NCI-H2171 (cell line): ENCODE measurements around the gene MNAT1.
"Not testable (repeated sequence)": the region's sequence is repeated elsewhere in the genome, so short reads cannot be mapped to it uniquely, and the experiment has no call there.

Experiments
- DNase-seq: peaks from one replicate; lab custom pipeline; 2025; lab: John Stamatoyannopoulos, UW

Gene MNAT1

DNA sequence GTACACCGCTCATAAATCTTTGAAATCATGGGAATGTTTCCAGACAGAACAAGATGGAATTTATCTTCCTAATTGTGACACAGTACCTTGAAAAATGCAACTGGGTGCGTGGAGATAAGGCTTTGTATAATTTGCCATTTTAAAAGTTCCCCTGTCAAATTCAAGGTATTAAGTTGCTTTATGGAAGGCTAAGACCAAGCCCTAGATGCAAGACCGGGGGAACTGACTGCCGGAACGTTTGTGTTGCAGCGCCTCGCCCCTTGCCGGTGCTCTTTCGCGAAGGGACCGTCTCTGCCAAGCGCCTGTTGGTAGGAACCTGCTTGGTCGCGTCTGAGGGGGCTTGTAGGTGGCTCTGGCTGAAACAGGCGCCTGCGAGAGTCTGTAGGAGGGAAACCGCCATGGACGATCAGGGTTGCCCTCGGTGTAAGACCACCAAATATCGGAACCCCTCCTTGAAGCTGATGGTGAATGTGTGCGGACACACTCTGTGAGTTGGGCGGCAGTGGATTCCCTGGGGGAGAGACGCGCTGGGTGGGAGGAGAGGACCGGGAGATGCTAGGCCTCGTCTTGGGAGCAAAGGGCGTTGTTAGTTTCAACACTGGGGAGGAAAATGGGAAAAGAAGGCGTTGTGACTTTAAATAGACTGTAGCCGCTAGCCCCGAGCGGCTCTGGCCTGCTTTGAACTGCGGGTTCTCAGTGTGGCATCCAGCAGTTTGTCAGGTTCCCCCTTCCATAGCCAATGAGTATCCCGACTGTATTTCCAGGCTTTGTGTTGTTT, at the start of gene MNAT1:
Gene MNAT1 (plus strand): TSS at position 297 of the 778 bp plus-strand sequence. CDS start 102 bp downstream, at position 399.
- peak; percentile 87 for DNase-seq

DNA sequence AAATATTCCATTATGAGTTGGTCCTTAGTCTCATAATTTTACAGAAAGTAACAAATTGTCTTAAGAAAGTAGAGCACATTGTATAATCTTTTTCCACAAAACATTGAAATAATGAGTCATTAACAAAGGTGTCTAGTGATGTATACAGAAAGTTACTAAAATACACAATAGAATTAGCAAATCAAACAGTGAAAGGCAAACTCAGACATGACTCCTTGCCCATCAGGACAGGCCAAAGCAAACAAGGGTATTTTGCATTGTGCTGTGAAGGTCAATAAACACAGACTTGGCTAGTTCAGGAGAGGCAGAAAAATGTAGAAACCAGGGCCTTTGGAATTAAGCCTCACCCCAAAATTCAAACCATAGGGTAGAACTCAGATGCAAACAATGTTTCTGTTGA, 47.7 kb upstream of the MNAT1 start:
- DNase-seq = no peak

DNA sequence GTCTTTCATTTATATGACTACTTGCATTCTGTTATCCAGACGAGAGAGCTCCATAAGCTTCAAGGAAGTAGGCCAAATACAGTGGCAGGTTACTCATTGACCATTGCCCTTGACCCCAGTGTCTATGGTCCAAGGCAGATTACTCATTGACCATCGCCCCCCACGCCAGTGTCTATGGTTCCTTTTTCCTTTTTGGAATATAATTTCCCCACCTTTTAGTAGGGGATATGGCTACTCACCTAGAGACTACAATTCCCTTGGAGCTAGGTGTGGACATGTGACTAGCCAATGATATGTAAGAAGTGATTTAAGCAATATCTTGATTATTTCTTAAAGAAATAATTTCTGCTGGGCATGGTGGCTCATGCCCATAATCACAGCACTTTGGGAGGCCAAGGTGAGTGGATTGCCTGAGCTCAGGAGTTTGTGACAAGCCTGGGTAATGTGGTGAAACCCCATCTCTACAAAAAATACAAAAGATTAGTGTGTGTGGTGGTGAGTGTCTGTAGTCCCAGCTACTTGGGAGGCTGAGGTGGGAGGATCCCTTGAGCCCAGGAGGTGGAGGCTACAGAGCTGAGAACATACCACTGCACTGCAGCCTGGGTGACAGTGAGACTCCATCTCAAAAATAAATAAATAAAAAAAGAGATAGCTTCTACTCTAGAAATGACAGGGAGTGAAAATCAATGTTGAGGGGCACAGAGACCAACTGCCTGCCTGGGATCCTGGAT, 43.0 kb upstream of the MNAT1 start:
- DNase-seq = no peak

DNA sequence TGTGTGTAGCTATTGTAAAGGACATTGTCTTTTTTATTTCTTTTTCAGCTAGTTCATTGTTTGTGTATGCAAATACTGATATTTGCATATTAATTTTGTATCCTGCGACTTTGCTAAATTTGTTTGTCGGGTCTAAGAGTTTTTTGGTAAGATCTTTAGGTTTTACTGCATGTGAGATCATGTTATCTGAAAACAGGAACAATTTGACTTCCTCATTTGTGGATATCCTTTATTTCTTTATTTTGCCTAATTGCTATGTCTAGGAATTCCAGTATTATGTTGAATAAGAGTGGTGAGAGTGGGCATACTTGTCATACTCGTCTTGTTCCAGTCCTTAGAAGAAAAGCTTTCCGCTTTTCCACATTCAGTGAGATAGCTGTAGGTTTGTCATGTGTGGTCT, 39.2 kb upstream of the MNAT1 start:
- DNase-seq = no peak

DNA sequence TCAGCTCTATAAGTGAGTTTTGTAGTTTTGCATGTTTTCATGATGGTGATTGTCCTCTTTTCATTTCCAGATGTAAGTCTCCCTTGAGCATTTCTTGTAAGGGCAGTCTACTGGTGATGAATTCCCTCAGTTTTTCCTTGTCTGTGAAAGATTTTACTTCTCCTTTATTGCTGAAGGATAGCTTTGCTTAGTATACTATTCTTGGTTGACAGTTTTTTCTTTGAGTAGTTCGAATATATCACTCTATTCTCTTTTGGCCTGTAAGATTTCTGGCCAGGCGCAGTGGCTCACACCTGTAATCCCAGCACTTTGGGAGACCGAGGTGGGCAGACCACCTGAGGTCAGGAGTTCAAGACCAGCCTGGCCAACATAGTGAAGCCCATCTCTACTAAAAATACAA, 34.0 kb upstream of the MNAT1 start:
- no peak for DNase-seq

DNA sequence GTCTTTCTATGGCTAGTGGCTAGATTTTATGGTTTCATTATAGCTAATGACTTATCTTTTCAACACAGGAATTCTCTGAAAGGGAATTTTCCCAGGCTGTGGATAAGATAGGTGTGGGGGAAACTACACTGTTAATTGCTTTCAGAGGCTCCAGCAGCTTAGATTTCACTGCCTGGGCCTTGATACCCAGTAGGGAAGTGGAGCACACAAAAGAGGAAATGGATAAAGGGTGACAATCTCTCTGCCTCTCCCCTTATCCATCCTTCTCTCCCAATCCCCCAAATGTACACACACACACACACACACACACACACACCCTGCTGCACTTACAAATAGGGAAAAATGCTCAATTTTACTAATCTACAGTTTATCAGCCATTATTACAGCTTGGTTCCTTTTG, 29.5 kb upstream of the MNAT1 start:
- no peak for DNase-seq

DNA sequence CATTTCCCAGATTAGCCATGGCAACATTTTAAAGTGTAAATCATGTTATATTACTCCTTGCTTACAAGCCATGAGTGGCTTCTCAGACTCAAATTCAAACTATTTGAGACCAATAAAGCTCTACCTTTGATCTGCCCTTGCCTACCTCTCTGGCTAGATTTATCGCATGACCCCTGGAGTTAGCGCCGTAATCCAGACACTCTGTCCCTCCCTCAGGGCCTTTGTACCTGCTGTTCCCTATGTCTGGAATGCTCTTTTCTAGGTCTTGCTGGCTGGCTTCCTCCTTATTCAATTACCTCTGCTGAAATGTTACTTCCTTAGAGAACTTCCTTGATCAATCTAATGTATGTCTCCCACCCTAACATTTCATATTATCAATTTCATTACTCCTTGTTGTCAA, 26.7 kb upstream of the MNAT1 start:
- DNase-seq = no peak

DNA sequence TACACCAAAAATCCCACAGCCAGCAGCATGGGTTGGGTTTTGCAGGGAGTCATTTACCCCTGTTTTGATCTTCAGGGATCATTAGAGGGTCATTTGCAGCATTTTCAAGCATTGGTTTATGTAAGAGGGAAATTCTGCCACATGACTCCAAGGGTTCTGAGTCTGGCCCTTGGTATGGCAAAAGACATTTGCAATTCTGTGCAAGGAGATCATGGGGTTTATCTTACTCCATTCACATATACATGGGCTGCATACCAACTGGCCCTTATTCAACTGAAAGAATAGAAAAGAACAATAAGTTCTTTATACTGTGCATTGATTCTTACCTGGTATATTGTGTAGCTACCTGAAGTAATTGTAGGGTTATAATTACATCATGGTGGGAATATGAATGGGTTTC, 24.1 kb upstream of the MNAT1 start:
- no peak for DNase-seq

DNA sequence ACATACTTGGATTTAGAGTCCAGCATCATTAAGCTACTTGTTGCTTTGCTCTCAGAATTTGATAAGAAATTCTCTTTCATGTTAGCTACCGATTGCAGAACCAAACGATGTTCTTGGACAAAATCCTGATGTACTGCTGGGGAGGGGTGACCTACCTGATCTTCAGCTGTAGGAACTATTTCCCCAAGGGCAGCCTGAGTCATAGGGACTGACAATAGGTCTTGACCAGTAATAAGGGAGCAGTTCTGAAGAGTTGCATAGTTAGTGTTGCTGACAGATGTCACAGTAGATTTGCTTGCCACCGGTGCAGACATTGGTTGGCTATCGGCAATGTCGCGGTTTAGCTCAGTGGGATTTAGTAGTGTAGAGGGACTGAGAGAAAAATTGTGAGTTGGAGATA, 21.0 kb upstream of the MNAT1 start:
- no peak for DNase-seq

DNA sequence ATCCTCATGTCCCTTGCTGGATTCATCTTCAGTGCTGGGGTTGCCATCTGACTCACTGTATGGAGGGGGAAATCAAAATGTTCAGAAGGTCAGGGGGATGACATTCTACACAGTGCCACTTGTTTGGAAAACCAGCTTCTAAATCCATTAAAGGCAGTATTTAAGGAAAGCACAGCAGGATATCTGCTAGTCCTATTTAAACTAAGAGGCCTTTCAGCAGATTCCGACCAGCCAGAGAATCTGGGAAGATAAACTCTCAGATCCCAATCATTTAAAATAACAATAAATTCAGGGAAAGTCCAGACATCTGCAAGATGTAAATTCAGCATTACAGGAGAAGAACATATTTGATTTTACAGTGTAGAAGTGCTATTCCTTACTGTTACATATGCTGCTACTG, 14.2 kb upstream of the MNAT1 start:
- no peak for DNase-seq

DNA sequence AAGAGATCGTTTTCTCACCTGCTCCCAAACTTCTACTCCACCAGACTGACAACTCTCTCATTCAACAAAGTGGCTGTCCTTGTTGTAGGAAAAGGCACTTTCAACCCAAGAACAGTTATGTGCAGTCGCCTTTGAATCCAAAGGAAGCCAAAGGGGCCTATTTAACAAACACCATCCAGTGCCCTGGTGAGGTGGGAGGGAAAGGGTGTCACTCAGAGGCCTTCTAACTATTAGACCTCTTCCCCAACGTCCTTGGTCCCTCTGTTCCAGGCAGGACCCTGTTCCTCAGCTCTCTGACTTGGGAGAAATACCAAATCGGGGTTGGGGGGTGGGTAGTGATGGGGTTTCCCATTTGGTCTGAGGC, 13.6 kb upstream of the MNAT1 start:
- no peak for DNase-seq

DNA sequence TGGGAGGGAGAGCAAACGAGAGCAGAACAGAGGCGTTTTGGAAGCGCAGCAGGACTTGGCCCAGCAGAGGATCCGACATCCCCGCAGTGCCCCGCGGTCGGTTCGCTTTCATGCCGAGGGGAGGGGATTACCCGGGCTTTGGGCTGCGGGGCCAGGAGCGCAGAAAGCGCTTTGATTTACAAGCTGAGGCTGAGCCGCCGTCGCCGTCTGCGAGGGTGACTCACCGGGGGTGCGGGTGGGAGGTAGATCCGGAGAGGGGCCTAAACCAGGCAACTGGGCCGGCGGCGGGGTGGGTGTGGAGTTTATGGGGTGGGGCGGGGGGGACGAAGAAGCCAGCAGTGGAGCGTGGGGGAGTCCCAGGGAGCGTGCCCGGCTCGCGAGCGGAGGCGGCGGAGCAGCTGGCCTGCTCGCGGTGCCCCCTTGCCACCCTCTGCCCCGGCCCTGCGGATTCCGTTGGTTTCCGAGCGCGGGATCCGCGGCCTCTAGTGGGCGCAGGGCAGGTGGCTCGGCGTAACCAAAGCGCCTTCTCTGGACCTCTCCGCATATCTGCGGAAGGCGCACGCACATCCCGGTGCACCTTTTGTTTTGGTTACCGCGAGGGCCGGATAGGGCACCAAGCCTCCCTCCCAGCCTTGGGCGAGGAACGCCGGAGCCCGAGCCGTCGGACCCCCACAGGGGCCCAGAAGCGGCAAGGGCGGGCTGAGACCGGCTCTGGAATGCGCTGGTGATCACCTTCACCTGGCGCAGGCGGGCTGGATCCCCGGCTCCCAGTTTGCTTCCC, 13.0 kb upstream of the MNAT1 start:
- DNase-seq = peak; percentile 38

DNA sequence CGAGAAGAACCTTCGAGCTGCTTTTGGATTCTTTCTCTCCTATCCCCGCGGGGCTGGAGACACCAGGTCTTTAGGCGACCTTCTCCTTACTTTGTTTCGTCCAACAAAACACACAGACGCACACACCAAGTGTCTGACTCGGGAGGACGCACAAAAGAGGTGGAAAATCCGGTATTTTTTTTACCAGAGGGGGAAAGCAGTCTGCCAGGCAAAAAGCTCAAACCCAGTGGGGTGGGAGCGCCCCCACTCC, 12.5 kb upstream of the MNAT1 start:
- DNase-seq = no peak

DNA sequence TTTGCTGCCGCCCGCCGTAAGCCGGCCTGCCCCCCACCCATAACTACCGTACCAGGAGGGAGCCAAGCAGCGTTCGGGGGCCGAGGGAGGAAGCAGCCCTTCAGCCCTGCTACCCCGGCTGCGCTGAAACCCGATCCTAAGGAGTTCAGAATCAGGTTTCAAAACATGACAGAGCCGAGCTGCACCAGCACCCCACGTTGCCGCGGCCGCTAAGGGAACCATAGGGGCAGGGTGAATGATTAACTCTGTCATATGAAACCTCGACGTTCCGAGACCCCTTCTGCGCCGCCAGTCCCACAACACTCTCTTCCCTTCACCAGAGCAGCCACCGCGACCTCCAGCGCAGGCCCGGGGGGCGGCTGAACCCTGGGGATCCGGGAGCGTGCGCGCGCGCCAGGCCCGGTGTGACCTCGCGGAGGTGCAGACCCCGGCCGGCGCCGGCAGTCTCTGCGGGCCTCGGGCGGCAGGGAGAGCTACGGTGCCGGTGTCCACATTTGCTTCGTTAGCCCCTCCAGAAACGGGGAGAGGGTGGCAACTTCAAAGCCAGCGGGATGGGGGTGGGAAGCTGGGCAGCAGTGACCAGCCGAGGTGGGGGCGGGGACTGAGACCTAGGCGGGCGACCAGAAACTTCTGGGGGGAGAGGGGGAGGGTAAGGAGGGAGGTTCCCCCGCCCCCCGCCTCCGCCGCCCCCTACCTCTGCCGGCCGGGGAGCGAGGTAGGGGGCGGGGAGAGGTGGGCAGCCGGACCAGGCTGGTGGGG, 12.0 kb upstream of the MNAT1 start:
- DNase-seq = peak; percentile 81

DNA sequence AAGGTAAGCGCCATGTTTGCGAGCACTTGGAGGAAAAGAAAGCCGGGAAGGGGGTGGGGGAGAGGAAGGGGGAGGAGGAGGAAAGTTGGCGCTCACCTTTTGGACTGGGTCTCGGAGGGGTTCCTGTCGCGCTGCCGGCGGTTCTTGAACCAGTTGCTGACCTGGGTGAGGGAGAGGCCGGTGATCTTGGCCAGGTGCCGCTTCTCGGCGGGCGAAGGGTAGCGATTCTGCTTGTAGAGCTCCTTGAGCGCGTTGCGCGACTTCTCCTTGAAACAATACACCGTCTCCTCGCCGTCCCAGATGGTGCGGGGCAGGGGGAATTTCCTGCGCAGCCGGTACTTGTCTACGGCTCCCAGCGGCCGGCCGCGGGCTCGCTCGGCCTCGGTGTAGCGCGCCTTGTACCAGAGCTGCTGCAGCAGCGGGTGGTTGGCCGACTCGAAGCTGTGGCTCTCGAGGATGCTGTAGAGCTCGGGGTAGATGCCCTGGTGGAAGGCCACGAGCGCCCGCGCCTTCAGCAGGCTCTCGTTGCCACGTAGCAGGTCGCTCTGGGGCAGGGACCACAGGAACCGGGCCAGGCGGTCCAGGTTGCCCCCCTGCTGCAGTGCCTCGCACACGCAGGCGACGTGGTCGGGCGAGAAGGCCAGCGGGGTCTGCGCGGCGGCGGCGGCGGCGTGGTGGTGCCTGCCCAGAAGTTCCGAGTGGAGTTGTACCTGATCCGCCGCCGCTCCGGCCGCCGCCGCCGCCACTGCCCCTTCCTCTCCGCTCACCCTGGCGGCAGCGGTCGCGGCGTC, 11.2 kb upstream of the MNAT1 start:
- DNase-seq = peak; percentile 52

DNA sequence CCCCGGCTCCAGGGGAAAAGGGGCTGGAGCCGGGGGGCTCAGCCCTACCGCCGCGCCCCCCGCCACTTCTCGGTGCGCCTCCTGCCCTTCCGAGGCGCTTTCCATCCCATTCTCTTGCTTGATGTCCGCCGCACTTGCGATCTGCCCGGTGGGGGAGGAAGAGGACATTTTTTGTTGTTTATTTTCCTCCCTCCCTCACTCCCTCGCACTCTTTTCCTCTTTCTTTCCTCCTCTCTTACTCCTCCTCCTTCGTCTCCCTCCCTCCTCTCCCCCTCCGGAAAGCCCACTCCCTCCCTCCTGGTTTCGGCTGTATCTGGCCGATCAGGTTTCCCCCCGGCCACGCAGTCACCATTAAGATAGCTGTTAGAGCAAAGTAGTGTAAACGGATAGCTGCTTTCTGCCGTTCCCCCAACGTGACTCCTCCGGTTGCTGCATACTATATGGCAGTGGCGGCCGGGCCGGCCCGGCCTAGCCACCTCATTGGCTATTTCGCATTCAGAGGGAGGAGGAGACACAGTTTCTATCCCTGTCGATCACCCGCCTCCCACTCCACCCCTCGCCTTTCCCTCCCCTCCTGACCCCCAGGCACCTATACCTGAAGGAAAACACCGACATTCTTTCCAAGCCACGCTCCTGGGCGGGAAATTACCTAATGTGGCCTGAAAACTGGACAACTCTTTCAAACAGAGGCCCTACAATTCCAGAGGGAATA, 10.5 kb upstream of the MNAT1 start, which contains the start of gene SIX4:
Gene SIX4 (minus strand): TSS at position 445 of the 712 bp plus-strand sequence. CDS start 277 bp downstream, at position 168.
- DNase-seq = peak; percentile 86

DNA sequence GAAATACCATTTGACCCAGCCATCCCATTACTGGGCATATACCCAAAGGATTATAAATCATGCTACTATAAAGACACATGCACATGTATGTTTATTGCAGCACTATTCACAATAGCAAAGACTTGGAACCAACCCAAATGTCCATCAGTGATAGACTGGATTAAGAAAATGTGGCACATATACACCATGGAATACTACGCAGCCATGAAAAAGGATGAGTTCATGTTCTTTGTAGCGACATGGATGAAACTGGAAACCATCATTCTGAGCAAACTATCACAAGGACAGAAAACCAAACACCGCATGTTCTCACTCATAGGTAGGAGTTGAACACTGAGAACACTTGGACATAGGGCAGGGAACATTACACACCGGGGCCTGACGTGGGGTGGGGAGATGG, 3.3 kb upstream of the MNAT1 start:
- not testable (repeated sequence) for DNase-seq

DNA sequence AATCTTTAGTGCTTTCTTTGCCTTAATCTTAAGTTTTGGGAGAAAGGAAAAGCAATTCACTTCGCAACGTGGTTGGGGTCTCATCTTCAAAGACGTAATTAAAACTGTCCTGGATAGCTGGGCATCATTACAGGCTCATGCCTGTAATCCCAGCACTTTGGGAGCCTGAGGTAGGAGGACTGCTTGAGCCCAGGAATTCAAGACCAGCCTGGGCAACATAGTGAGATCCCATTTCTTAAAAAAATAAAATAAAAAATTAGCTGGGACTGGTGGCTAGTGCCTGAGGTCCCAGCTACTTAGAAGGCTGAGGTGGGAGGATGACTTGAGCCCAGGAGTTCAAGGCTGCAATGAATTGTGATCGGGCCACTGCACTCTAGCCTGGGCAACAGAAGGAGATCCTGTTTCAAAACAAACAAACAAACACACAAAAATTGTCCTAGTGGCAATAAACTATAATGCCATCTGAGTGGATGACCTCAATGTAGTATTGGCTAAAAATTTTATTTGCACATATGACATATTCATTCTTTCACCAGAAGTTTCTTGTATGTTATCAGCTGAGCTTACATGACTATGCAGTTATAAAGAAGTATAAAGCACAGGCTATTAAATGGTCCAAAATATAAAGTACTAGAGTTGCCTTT, 1.6 kb upstream of the MNAT1 start:
- no peak for DNase-seq

DNA sequence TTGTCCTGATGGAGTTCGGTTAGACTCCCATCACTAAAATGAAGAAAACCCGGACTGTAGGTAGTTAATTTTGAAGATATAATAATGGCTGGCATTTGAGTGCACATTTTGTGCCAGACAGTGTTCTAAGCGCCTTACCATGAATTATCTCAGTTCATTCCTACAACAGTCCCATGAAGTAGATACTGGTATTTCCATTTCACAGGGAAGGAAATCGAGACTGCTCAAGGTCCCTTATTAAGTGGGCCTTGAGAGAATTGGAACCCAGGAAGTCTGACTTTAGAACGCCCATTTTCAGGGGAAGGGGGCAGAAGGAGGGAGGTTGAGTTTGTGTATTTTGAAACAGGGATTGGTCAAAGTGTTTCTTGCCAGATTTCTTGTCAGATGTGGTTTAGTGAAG, 855 bp downstream of the MNAT1 start:
- DNase-seq = no peak

DNA sequence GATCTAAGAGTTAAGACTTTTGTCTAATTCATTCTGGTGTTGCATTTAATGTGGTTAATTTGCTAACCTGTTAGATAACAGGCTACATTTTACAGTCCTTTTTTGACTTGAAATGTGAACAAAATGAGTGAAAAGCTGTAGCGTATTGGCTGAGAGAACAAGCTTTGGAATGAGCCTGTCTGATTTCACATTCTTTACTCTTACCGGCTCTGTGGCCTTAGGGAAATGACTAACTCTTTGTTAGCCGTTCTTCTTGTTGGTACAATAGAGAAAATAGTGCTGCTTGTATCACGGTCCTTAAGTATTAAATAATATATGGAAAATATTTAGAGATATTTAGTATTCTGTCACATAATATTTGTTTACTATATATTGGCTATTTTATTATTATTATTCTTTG, 1.9 kb downstream of the MNAT1 start:
- DNase-seq = no peak
